ENCODE data around the gene ZBTB42.

GRCh38 chr14:104751539-104752422 lies 49.1 kb upstream of the ZBTB42 start:
- TF ChIP-seq CTCF (IDR thresholded peaks at IDR 0.05 in 4 of 5, conservative IDR thresholded peaks at IDR 0.05 in 1 of 5) (no peak), POLR2A (IDR thresholded peaks at IDR 0.05) (no peak)
